GM19455 (cell line): ENCODE data around the gene OST4.

Experiments used
- ATAC-seq: cut with Tn5 transposase; IDR thresholded peaks from one replicate; pipeline ENCODE4 v1.9.1; 2021; ENCODE audit not compliant: unreplicated experiment

Gene OST4

GRCh38 chr2:27054721-27055120 is 16.7 kb downstream of the OST4 start:
- no peak for ATAC-seq

GRCh38 chr2:27053776-27054175 is 17.7 kb downstream of the OST4 start:
- ATAC-seq, result no peak

- no peak for ATAC-seq
Observed at GRCh38 chr2:27053321-27053720, 18.1 kb downstream of the OST4 start.

- ATAC-seq, result peak; percentile 2
Observed at GRCh38 chr2:27051902-27052645, 19.4 kb downstream of the OST4 start.

GRCh38 chr2:27050996-27051901 is 20.2 kb downstream of the OST4 start, which contains the start of gene AGBL5:
Gene AGBL5, plus strand, starts transcription at chr2:27051668. Its CDS starts 1,291 bp downstream, at chr2:27052959.
- peak; percentile 66 for ATAC-seq

- ATAC-seq, result peak; percentile 54
Observed at GRCh38 chr2:27050281-27050995, 21.0 kb downstream of the OST4 start.

GRCh38 chr2:27049422-27050280 is 21.8 kb downstream of the OST4 start:
- peak; percentile 32 for ATAC-seq

- ATAC-seq, result no peak
Observed at GRCh38 chr2:27042985-27043634, 28.3 kb downstream of the OST4 start.

GRCh38 chr2:27042159-27042661 is 29.2 kb downstream of the OST4 start:
- no peak for ATAC-seq

GRCh38 chr2:27041752-27042151 is 29.7 kb downstream of the OST4 start:
- no peak for ATAC-seq

- ATAC-seq, result no peak
Observed at GRCh38 chr2:27040282-27040681, 31.2 kb downstream of the OST4 start.

- ATAC-seq, result no peak
Observed at GRCh38 chr2:27039871-27040270, 31.6 kb downstream of the OST4 start.

GRCh38 chr2:27039426-27039825 is 32.0 kb downstream of the OST4 start:
- ATAC-seq, result no peak

GRCh38 chr2:27038631-27039339 is 32.7 kb downstream of the OST4 start:
- ATAC-seq, result no peak

- ATAC-seq, result no peak
Observed at GRCh38 chr2:27038012-27038411, 33.4 kb downstream of the OST4 start.

GRCh38 chr2:27033253-27033852 is 38.1 kb downstream of the OST4 start:
- peak; percentile 3 for ATAC-seq

GRCh38 chr2:27032495-27033252 is 38.8 kb downstream of the OST4 start, which contains the start of gene TMEM214:
Gene TMEM214, plus strand, starts transcription at chr2:27032965. Its CDS starts 51 bp downstream, at chr2:27033016.
- ATAC-seq, result peak; percentile 83

GRCh38 chr2:27029051-27029450 is 42.4 kb downstream of the OST4 start:
- ATAC-seq, result no peak
